Kidney (tissue), 14 donors: Measurements from ENCODE around the gene SAMD3. TPM values are rescaled to one million over a fixed set of nuclear protein-coding genes. Genes with fewer than 3 reads are reported as not detected.

Experiments
- DNase-seq, 5 donors: peaks; one replicate each; pipeline ENCODE4 v3.0.0-alpha.2; 2013 to 2020
- FAIRE-seq: peaks from 2 replicates; lab custom pipeline; 2012; peaks lifted over from hg19 to GRCh38; lab: Jason Lieb, UNC
- H3K27ac ChIP-seq, 2 donors: one replicate each; pipeline ENCODE4 v1.7.0; 2013; ENCODE audit warnings: low read depth in 2 of 2, low read length in 2 of 2, inconsistent platforms in 1 of 2
- H3K27me3 ChIP-seq: one replicate; pipeline ENCODE4 v1.7.1; 2013; ENCODE audit warnings: low read length, inconsistent platforms; ENCODE audit not compliant: control insufficient read depth, insufficient read depth
- H3K36me3 ChIP-seq, 3 donors: one replicate each; pipeline versions ENCODE4 v1.7.0 to v1.7.1; 2013; ENCODE audit warnings: low read length in 3 of 3, control low read depth in 1 of 3, inconsistent platforms in 1 of 3; ENCODE audit not compliant: insufficient read depth in 3 of 3, control insufficient read depth in 2 of 3
- H3K4me1 ChIP-seq, 3 donors: one replicate each; pipeline versions ENCODE4 v1.7.0 to v1.7.1; 2013; ENCODE audit warnings: low read length in 3 of 3, inconsistent platforms in 1 of 3, low read depth in 1 of 3; ENCODE audit not compliant: control insufficient read depth in 2 of 3, insufficient read depth in 2 of 3
- H3K4me3 ChIP-seq, 3 donors: one replicate each; pipeline versions ENCODE4 v1.7.0 to v1.8.1; 2013; ENCODE audit warnings: low read length in 3 of 3, control low read depth in 1 of 3, inconsistent platforms in 1 of 3
- H3K9ac ChIP-seq, 3 donors: one replicate each; pipeline versions ENCODE4 v1.7.0 to v1.7.1; 2013; ENCODE audit warnings: low read length in 3 of 3, control low read depth in 1 of 3, inconsistent platforms in 1 of 3
- H3K9me3 ChIP-seq, 3 donors: one replicate each; pipeline versions ENCODE4 v1.7.0 to v1.7.1; 2013; ENCODE audit warnings: low read length in 3 of 3, control low read depth in 1 of 3, inconsistent platforms in 1 of 3; ENCODE audit not compliant: control insufficient read depth in 2 of 3, insufficient read depth in 1 of 3
- intact Hi-C: fragments of 100-400 bp; cut with DNase I; formaldehyde crosslinking; loops from one replicate; pipeline ENCODE4 v1.11.1; 2022
- polyA plus RNA-seq: library from polyadenylated mRNA; stranded (reverse); fragments of 350-450 nt; fragmentation: Illumina TruSeq; extraction: RNeasy Lipid Tissue Mini Kit (QIAGEN cat#74804); gene quantifications from one replicate; pipeline ENCODE4 v1.2.3, GENCODE V29; 2014; ENCODE audit warnings: low read depth, low replicate concordance; ENCODE audit not compliant: insufficient read depth
- total RNA-seq: library from RNA; stranded (reverse); fragmentation: NEBNext Ultra II Directional; extraction: Animal tissue kit (Norgen Biotek cat#: 25700); gene quantifications from one replicate; pipeline ENCODE4 v1.2.1, GENCODE V29; 2021
- TF ChIP-seq, protein P1 (sequence below): IDR thresholded peaks from 3 replicates; pipeline ENCODE4 v1.5.1; 2012; ENCODE audit warnings: mild to moderate bottlenecking, moderate library complexity, borderline replicate concordance; ENCODE audit not compliant: insufficient read depth; ENCODE audit errors: extremely low read depth
- donor health status: control.
- donor health status: control.
- donor health status: control.
- donor health status: control.
- donor health status: control.
- donor health status: DM: yes; HTN: yes; CAD: no.
- donor health status: Normal renal cell carcinoma (clear cell type).

Gene SAMD3
- total and polyA plus RNA-seq, 2 donors from 2014 or later, result 1.1 to 3.5 TPM

DNA sequence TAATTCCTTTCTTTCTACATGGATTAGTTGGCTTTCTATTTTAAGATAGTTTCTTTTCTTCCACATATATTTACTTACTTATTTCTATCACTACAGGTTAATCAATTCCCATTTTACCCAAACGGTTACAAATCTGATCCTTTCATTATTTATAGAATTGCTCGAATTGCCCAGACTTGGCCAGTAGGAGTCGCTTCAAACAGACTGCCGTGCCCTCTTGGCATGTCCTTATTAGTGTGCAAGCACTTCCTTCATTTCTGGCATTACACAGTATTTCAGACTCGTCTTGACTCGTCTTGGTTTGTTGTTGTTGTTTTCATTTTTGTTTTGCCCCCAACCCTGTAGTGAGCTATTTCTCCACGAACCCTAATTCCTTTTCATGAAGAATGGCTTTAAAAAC, 74.6 kb downstream of the SAMD3 start:
- H3K27me3 ChIP-seq, result no peaks in the 10 kb centered on the region
- H3K27ac ChIP-seq, result no peak overlapping the region
- TF ChIP-seq, protein P1, sequence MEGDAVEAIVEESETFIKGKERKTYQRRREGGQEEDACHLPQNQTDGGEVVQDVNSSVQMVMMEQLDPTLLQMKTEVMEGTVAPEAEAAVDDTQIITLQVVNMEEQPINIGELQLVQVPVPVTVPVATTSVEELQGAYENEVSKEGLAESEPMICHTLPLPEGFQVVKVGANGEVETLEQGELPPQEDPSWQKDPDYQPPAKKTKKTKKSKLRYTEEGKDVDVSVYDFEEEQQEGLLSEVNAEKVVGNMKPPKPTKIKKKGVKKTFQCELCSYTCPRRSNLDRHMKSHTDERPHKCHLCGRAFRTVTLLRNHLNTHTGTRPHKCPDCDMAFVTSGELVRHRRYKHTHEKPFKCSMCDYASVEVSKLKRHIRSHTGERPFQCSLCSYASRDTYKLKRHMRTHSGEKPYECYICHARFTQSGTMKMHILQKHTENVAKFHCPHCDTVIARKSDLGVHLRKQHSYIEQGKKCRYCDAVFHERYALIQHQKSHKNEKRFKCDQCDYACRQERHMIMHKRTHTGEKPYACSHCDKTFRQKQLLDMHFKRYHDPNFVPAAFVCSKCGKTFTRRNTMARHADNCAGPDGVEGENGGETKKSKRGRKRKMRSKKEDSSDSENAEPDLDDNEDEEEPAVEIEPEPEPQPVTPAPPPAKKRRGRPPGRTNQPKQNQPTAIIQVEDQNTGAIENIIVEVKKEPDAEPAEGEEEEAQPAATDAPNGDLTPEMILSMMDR, result no peak
- H3K9ac ChIP-seq, result no peak overlapping the region
- DNase-seq (no peak), FAIRE-seq (no peak)
- H3K4me1 ChIP-seq, result no peaks in the 10 kb centered on the region
- no peak overlapping the region for H3K4me3 ChIP-seq
- no peaks in the 10 kb centered on the region for H3K9me3 ChIP-seq
- intact Hi-C loops, result no loop called here
- no peaks in the 10 kb centered on the region for H3K36me3 ChIP-seq

DNA sequence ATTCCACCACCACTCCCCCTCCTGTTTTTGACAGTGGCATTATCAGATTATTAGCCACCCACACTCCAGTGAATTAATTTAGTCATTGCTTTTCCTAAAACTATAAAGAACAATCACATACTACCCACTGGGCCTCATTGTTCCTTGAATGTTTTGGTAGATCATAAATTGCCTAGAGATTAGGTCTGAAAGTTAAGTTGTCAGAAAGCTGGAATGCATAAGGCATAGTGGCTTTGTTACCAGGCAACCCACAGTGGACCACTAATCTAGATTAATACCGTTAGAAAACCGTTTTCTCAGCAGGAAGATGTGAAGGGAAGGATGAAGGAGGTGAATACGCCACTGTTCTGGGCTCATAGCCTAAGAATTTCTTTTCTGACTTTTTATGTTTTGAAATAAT, 75.6 kb downstream of the SAMD3 start:
- H3K4me3 ChIP-seq, result no peak overlapping the region
- no peaks in the 10 kb centered on the region for H3K9me3 ChIP-seq
- H3K27me3 ChIP-seq, result no peaks in the 10 kb centered on the region
- no peaks in the 10 kb centered on the region for H3K36me3 ChIP-seq
- no peak for FAIRE-seq
- DNase-seq, result no peak
- H3K4me1 ChIP-seq, result no peaks in the 10 kb centered on the region
- TF ChIP-seq, protein P1, result no peak
- H3K9ac ChIP-seq, result no peak overlapping the region
- no peak overlapping the region for H3K27ac ChIP-seq
- intact Hi-C loops, result no loop called here

DNA sequence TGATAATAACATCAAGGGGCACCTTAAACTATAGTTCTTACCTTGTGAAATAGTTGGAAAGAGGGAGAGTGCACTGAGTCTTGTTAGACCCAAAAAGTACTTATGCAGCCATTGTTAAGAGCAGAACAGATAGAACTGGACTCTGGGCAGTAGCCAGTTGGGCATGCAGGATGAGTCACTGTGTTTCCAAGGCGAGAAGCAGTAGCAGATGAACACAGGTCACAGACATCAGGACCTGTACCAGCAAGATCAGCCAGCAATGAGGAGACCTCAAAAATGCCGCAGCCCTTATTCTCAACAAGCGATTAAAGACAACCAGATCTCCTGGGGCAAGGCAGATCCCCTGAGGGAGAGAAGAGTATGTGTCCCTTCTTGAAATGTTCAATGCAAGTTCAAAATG, 79.0 kb downstream of the SAMD3 start:
- FAIRE-seq (no peak), DNase-seq (no peak)
- H3K4me3 ChIP-seq, result no peak overlapping the region
- H3K4me1 ChIP-seq, result no peaks in the 10 kb centered on the region
- intact Hi-C loops, result no loop called here
- no peak overlapping the region for H3K27ac ChIP-seq
- no peaks in the 10 kb centered on the region for H3K9me3 ChIP-seq
- H3K27me3 ChIP-seq, result no peaks in the 10 kb centered on the region
- no peak overlapping the region for H3K9ac ChIP-seq
- no peaks in the 10 kb centered on the region for H3K36me3 ChIP-seq
- TF ChIP-seq, protein P1, result no peak

DNA sequence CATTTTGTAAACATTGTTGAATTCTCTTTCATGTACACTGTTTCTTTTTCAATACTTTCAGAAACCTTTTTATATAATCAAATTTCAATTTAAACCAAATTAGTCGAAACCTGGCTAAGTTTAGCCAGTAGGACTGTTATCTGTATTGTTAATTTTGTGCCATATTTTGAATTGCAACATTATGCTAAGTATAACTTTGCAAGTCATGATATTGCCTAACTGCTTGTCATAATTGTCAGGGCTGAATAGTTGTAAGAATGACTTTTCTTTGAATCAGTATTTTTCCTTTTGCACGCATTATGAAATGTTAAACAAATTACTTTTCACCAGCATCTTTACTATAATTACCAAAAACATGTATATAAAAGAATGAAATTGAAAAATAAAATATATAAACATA, 82.7 kb downstream of the SAMD3 start:
- no peak for DNase-seq

More for the DNA sequence above, 82.7 kb downstream of the SAMD3 start:
- Histone ChIP-seq H3K4me1 (no peaks in the 10 kb centered on the region), H3K4me3 (no peak overlapping the region), H3K36me3 (peaks cover 0 to 2% (median 0%) of the 10 kb centered on the region in 3 donors), H3K27ac (no peak overlapping the region), H3K9ac (no peak overlapping the region), H3K9me3 (no peaks in the 10 kb centered on the region), H3K27me3 (no peaks in the 10 kb centered on the region)
- intact Hi-C loops, result no loop called here
- no peak for FAIRE-seq
- TF ChIP-seq, protein P1, result no peak
